Measurements from ENCODE around the gene RALGPS1.

- TF ChIP-seq CTCF (IDR thresholded peaks at IDR 0.05; ENCODE audit: insufficient read depth, low read length) (no peak), REST (IDR thresholded peaks at IDR 0.05; ENCODE audit: insufficient replicate concordance, low read depth) (no peak), POLR2AphosphoS5 (IDR thresholded peaks at IDR 0.05; ENCODE audit: low read depth) (no peak), SPI1 (IDR thresholded peaks at IDR 0.05; ENCODE audit: borderline replicate concordance, low read depth) (no peak), GABPA (IDR thresholded peaks at IDR 0.05; ENCODE audit: low read depth) (no peak)
These were observed 265.3 kb downstream of the RALGPS1 start for GRCh38 chr9:127179633-127180441.
